Hematopoietic multipotent progenitor cell treated with erythropoietin and hydrocortisone succinate and interleukin-3 and kit ligand, for 8 days (in vitro differentiated cells): ENCODE data around the gene ELOVL6.
"Not testable (repeated sequence)": the region's sequence is repeated elsewhere in the genome, so short reads cannot be mapped to it uniquely, and the experiment has no call there.

ENCODE experiments used
- DNase-seq: peaks from one replicate; pipeline ENCODE4 v3.0.0-alpha.2; 2015

Gene ELOVL6

GRCh38 chr4:110119880-110120279, 78.5 kb downstream of the ELOVL6 start:
- no peak for DNase-seq

- no peak for DNase-seq
Measured at GRCh38 chr4:110119337-110119736, 79.1 kb downstream of the ELOVL6 start.

GRCh38 chr4:110112056-110112455, 86.4 kb downstream of the ELOVL6 start:
- no peak for DNase-seq

GRCh38 chr4:110109455-110109854, 89.0 kb downstream of the ELOVL6 start:
- DNase-seq, result no peak

- no peak for DNase-seq
Measured at GRCh38 chr4:110108960-110109359, 89.5 kb downstream of the ELOVL6 start.

GRCh38 chr4:110108422-110108821, 90.0 kb downstream of the ELOVL6 start:
- DNase-seq, result no peak

GRCh38 chr4:110107866-110108265, 90.5 kb downstream of the ELOVL6 start:
- no peak for DNase-seq

- DNase-seq, result no peak
Measured at GRCh38 chr4:110106931-110107296, 91.5 kb downstream of the ELOVL6 start.

GRCh38 chr4:110104661-110105060, 93.8 kb downstream of the ELOVL6 start:
- DNase-seq, result no peak

- DNase-seq, result no peak
Measured at GRCh38 chr4:110099638-110100037, 98.8 kb downstream of the ELOVL6 start.

GRCh38 chr4:110096405-110096804, 102.0 kb downstream of the ELOVL6 start:
- DNase-seq, result no peak

- no peak for DNase-seq
Measured at GRCh38 chr4:110092646-110093045, 105.8 kb downstream of the ELOVL6 start.

- no peak for DNase-seq
Measured at GRCh38 chr4:110091434-110092140, 106.8 kb downstream of the ELOVL6 start.

- DNase-seq, result peak; percentile 33
Measured at GRCh38 chr4:110088670-110089069, 109.7 kb downstream of the ELOVL6 start.

- no peak for DNase-seq
Measured at GRCh38 chr4:110087070-110087708, 111.2 kb downstream of the ELOVL6 start.

- DNase-seq, result peak; percentile 69
Measured at GRCh38 chr4:110085131-110085530, 113.3 kb downstream of the ELOVL6 start.

- no peak for DNase-seq
Measured at GRCh38 chr4:110084154-110084553, 114.3 kb downstream of the ELOVL6 start.

GRCh38 chr4:110078148-110078547, 120.3 kb downstream of the ELOVL6 start:
- DNase-seq, result not testable (repeated sequence)

GRCh38 chr4:110076828-110077227, 121.6 kb downstream of the ELOVL6 start:
- not testable (repeated sequence) for DNase-seq

- no peak for DNase-seq
Measured at GRCh38 chr4:110075891-110076290, 122.5 kb downstream of the ELOVL6 start.

GRCh38 chr4:110075083-110075738, 123.2 kb downstream of the ELOVL6 start:
- DNase-seq, result no peak

- no peak for DNase-seq
Measured at GRCh38 chr4:110074570-110074969, 123.8 kb downstream of the ELOVL6 start.

GRCh38 chr4:110073053-110073845, 125.2 kb downstream of the ELOVL6 start:
- peak; percentile 86 for DNase-seq
